ENCODE data around the gene CTNNA2.

DNA sequence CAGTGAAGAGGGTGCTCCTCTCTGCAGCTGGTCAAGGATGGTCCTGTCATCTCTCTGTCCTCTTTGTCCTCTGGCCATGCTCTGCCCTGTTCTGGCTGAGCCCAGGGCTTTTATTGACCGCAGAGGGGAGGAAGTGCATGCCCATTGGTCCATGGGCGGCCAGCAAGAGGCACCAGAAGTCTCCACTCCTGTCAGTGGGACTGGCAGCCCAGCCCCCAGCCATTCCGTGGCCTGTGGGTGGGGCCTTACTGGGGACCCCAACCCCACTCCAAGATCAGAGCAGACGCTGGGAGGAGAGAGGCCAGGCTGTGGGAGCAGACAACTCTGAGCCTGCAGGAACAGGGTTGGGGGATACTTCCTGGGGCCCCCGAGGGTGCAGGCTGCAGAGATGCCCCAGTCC lies 156.9 kb downstream of the CTNNA2 start:
- TF ChIP-seq POLR2AphosphoS5 (IDR thresholded peaks at IDR 0.05) (no peak), POLR2A (IDR thresholded peaks at IDR 0.05) (no peak)
